H9 (cell line): ENCODE measurements around the gene LAYN. TPM values are rescaled to one million over a fixed set of nuclear protein-coding genes. Genes with fewer than 3 reads are reported as not detected.

Experiments used
- DNase-seq: peaks from one replicate; pipeline ENCODE4 v3.0.0-alpha.2; 2017
- H2AFZ ChIP-seq: one replicate; pipeline ENCODE4 v1.6.1; 2013; ENCODE audit warnings: mild to moderate bottlenecking, low read length, control low read depth, moderate library complexity
- H2AK5ac ChIP-seq: 2 replicates; pipeline ENCODE4 v1.6.1; 2013; ENCODE audit warnings: low read length, control low read depth, mixed read lengths; ENCODE audit not compliant: insufficient read length
- H2BK120ac ChIP-seq: one replicate; pipeline ENCODE4 v1.6.1; 2013; ENCODE audit warnings: low read depth, mild to moderate bottlenecking, low read length, control low read depth, inconsistent platforms; ENCODE audit not compliant: poor library complexity, severe bottlenecking
- H2BK12ac ChIP-seq: 2 replicates; pipeline ENCODE4 v1.6.1; 2013; ENCODE audit warnings: low read length, control low read depth, mixed read lengths, low read depth; ENCODE audit not compliant: insufficient read length
- H2BK15ac ChIP-seq: 2 replicates; pipeline ENCODE4 v1.6.1; 2013; ENCODE audit warnings: low read depth, low read length, control low read depth
- H2BK20ac ChIP-seq: one replicate; pipeline ENCODE4 v1.6.1; 2013; ENCODE audit warnings: low read depth, mild to moderate bottlenecking, low read length, control low read depth, inconsistent platforms; ENCODE audit not compliant: poor library complexity, severe bottlenecking
- H2BK5ac ChIP-seq: 2 replicates; pipeline ENCODE4 v1.6.1; 2013; ENCODE audit warnings: low read length, control low read depth, mixed read lengths; ENCODE audit not compliant: insufficient read length
- H3K14ac ChIP-seq: 2 replicates; pipeline ENCODE4 v1.6.1; 2013; ENCODE audit warnings: low read length, control low read depth; ENCODE audit not compliant: insufficient read depth
- H3K18ac ChIP-seq: 2 replicates; pipeline ENCODE4 v1.6.1; 2013; ENCODE audit warnings: low read depth, mild to moderate bottlenecking, mixed read lengths, low read length, control low read depth; ENCODE audit not compliant: insufficient read length
- H3K23ac ChIP-seq: 2 replicates; pipeline ENCODE4 v1.6.1; 2013; ENCODE audit warnings: low read length, control low read depth, mixed read lengths, low read depth; ENCODE audit not compliant: insufficient read length
- H3K23me2 ChIP-seq: 2 replicates; pipeline ENCODE4 v1.6.1; 2013; ENCODE audit warnings: low read depth, mild to moderate bottlenecking, mixed read lengths, low read length, control low read depth; ENCODE audit not compliant: insufficient read length, poor library complexity, severe bottlenecking
- H3K27ac ChIP-seq: 2 replicates; pipeline ENCODE4 v1.5.1; 2013; ENCODE audit warnings: low read length, control low read depth, mixed read lengths, low read depth; ENCODE audit not compliant: insufficient read length
- H3K27me3 ChIP-seq: 2 replicates; pipeline ENCODE4 v1.6.1; 2013; ENCODE audit warnings: low read length, control low read depth, inconsistent platforms; ENCODE audit not compliant: insufficient read depth
- H3K4ac ChIP-seq: 2 replicates; pipeline ENCODE4 v1.6.1; 2013; ENCODE audit warnings: low read depth, mild to moderate bottlenecking, control low read depth, inconsistent platforms, low read length, moderate library complexity
- H3K4me1 ChIP-seq: 2 replicates; pipeline ENCODE4 v1.6.1; 2013; ENCODE audit warnings: low read length, control low read depth, inconsistent platforms; ENCODE audit not compliant: insufficient read depth
- H3K4me2 ChIP-seq: 2 replicates; pipeline ENCODE4 v1.6.1; 2013; ENCODE audit warnings: low read length, control low read depth, mixed read lengths; ENCODE audit not compliant: insufficient read length, insufficient read depth
- H3K56ac ChIP-seq: 2 replicates; pipeline ENCODE4 v1.6.1; 2013; ENCODE audit warnings: low read depth, mild to moderate bottlenecking, mixed read lengths, low read length, control low read depth; ENCODE audit not compliant: insufficient read length
- H3K79me1 ChIP-seq: 2 replicates; pipeline ENCODE4 v1.6.1; 2013; ENCODE audit warnings: low read depth, mild to moderate bottlenecking, moderate library complexity, low read length, control low read depth, inconsistent platforms; ENCODE audit not compliant: insufficient read depth, poor library complexity, severe bottlenecking
- H3K79me2 ChIP-seq: 2 replicates; pipeline ENCODE4 v1.6.1; 2013; ENCODE audit warnings: low read length, control low read depth, inconsistent platforms; ENCODE audit not compliant: insufficient read depth
- H3K9ac ChIP-seq: 2 replicates; pipeline ENCODE4 v1.6.1; 2013; ENCODE audit warnings: low read length, control low read depth, mixed read lengths; ENCODE audit not compliant: insufficient read length; ENCODE audit errors: extremely low read depth
- H3K9me3 ChIP-seq: one replicate; pipeline ENCODE4 v1.6.1; 2013; ENCODE audit warnings: low read depth, low read length, inconsistent platforms; ENCODE audit not compliant: control insufficient read depth
- H3T11ph ChIP-seq: one replicate; pipeline ENCODE4 v1.6.1; 2013; ENCODE audit warnings: mild to moderate bottlenecking, low read length, control low read depth, inconsistent platforms
- H4K20me1 ChIP-seq: one replicate; pipeline ENCODE4 v1.6.1; 2013; ENCODE audit not compliant: control insufficient read depth, insufficient read length, insufficient read depth
- H4K5ac ChIP-seq: 2 replicates; pipeline ENCODE4 v1.6.1; 2013; ENCODE audit warnings: low read depth, mild to moderate bottlenecking, mixed read lengths, low read length, control low read depth; ENCODE audit not compliant: insufficient read length
- H4K8ac ChIP-seq: replicated peaks from 2 replicates; pipeline ENCODE4 v1.6.1; 2013; ENCODE audit warnings: low read length, control low read depth, mixed read lengths, low read depth; ENCODE audit not compliant: insufficient read length
- H4K91ac ChIP-seq: 2 replicates; pipeline ENCODE4 v1.6.1; 2013; ENCODE audit warnings: low read depth, mild to moderate bottlenecking, moderate library complexity, mixed read lengths, low read length, control low read depth; ENCODE audit not compliant: insufficient read length
- H3K27ac Mint-ChIP-seq, 3 experiments: 2 replicates in 2 of 3; 3 replicates in 1 of 3; pipeline ENCODE4 v1.8.0; 2020 to 2021; ENCODE audit warnings: mixed read lengths in 3 of 3, mild to moderate bottlenecking in 1 of 3, moderate library complexity in 1 of 3
- H3K27me3 Mint-ChIP-seq: 2 replicates; pipeline ENCODE4 v1.8.0; 2021; ENCODE audit warnings: low read depth, mild to moderate bottlenecking, moderate library complexity, mixed read lengths
- H3K36me3 Mint-ChIP-seq, 3 experiments: 2 replicates in 2 of 3; 3 replicates in 1 of 3; pipeline ENCODE4 v1.8.0; 2020 to 2021; ENCODE audit warnings: low read depth in 3 of 3, mixed read lengths in 3 of 3; ENCODE audit not compliant: insufficient read depth in 1 of 3
- H3K4me1 Mint-ChIP-seq, 2 experiments: 2 replicates each; pipeline ENCODE4 v1.8.0; 2020; ENCODE audit warnings: mixed read lengths in 2 of 2
- H3K4me3 Mint-ChIP-seq, 2 experiments: 2 replicates in 1 of 2; 3 replicates in 1 of 2; pipeline ENCODE4 v1.8.0; 2020 to 2021; ENCODE audit warnings: mild to moderate bottlenecking in 2 of 2, mixed read lengths in 2 of 2, moderate library complexity in 1 of 2
- H3K9me3 Mint-ChIP-seq, 2 experiments: 2 replicates in 1 of 2; 3 replicates in 1 of 2; pipeline ENCODE4 v1.8.0; 2020; ENCODE audit warnings: mild to moderate bottlenecking in 2 of 2, mixed read lengths in 2 of 2, moderate library complexity in 1 of 2
- WGBS: extraction: QIAGEN DNeasy Blood & Tissue Kit; methylation state at CpG from one replicate; pipeline ENCODE4 v1.1.7; 2013; ENCODE audit warnings: missing lambda C conversion rate, low lambda C conversion rate, mixed read lengths; ENCODE audit not compliant: insufficient read length; ENCODE audit errors: extremely low coverage; 5-methylcytosine and 5-hydroxymethylcytosine counted together
- total RNA-seq: library from RNA; stranded (reverse); gene quantifications from 2 replicates; pipeline ENCODE4 v1.2.1, GENCODE V29; 2021
- TF ChIP-seq, protein P1 (sequence below): fragments of 200-600 bp; sonication (generic); conservative IDR thresholded peaks from 3 replicates; pipeline ENCODE4 v1.8.0; 2021; ENCODE audit warnings: antibody characterized with exemption, mild to moderate bottlenecking

Gene LAYN
- total RNA-seq, 1 experiment from 2014 or later: 3.1 TPM

DNA sequence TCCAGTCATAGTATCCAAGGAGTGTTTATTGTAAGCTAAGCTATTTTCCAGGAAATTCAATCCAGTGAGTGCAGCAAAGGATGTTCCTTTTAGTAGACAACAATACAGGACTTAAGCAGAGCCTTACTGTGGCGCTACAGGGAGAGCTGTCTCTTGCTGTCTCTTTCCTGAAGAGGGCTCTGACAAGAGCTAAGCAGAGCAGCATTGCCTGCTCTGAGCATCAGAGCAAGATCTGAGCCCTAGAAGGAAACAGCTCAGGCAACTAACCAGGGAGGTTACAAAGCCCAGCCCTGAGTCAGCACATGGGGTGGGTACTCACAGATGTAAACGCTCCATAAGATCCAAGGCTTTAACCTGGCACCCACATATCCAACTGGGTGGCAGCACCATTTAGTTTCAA lies 8.0 kb downstream of the LAYN start:
- DNase-seq: no peak
- peaks cover 5% of the 10 kb centered on the region; the same call in 1 of the 2 replicates for H3K4me1 ChIP-seq
- no CpG with 5 or more reads among the region's 2 CpGs for WGBS
- Mint-ChIP-seq H3K9me3 (no peaks in the 10 kb centered on the region), H3K27me3 (peaks cover 19% of the 10 kb centered on the region), H3K4me3 (no peak overlapping the region), H3K4me1 (peaks cover 18 to 20% of the 10 kb centered on the region in 2 experiments), H3K36me3 (no peaks in the 10 kb centered on the region), H3K27ac (no peak overlapping the region)
- H3T11ph ChIP-seq: no peak overlapping the region
- H3K27ac ChIP-seq: no peak overlapping the region
- H3K23me2 ChIP-seq: no peaks in the 10 kb centered on the region
- no peak overlapping the region for H2BK20ac ChIP-seq
- H3K14ac ChIP-seq: no peak overlapping the region
- H3K9ac ChIP-seq: no peak overlapping the region
- no peak overlapping the region for H3K4ac ChIP-seq
- no peak overlapping the region for H3K56ac ChIP-seq
- no peak overlapping the region for H3K23ac ChIP-seq
- H2AK5ac ChIP-seq: no peak overlapping the region
- TF ChIP-seq, protein P1, sequence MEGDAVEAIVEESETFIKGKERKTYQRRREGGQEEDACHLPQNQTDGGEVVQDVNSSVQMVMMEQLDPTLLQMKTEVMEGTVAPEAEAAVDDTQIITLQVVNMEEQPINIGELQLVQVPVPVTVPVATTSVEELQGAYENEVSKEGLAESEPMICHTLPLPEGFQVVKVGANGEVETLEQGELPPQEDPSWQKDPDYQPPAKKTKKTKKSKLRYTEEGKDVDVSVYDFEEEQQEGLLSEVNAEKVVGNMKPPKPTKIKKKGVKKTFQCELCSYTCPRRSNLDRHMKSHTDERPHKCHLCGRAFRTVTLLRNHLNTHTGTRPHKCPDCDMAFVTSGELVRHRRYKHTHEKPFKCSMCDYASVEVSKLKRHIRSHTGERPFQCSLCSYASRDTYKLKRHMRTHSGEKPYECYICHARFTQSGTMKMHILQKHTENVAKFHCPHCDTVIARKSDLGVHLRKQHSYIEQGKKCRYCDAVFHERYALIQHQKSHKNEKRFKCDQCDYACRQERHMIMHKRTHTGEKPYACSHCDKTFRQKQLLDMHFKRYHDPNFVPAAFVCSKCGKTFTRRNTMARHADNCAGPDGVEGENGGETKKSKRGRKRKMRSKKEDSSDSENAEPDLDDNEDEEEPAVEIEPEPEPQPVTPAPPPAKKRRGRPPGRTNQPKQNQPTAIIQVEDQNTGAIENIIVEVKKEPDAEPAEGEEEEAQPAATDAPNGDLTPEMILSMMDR: no peak
- H3K27me3 ChIP-seq: no peaks in the 10 kb centered on the region
- H3K18ac ChIP-seq: no peak overlapping the region
- no peak overlapping the region for H3K4me2 ChIP-seq
- H4K20me1 ChIP-seq: no peaks in the 10 kb centered on the region
- H4K5ac ChIP-seq: no peak overlapping the region
- no peak overlapping the region for H2BK15ac ChIP-seq
- no peak overlapping the region for H4K8ac ChIP-seq
- H2BK120ac ChIP-seq: no peak overlapping the region
- no peak overlapping the region for H4K91ac ChIP-seq
- no peaks in the 10 kb centered on the region for H3K9me3 ChIP-seq
- no peaks in the 10 kb centered on the region for H3K79me1 ChIP-seq
- H2AFZ ChIP-seq: no peak overlapping the region
- H3K79me2 ChIP-seq: no peaks in the 10 kb centered on the region
- no peak overlapping the region for H2BK5ac ChIP-seq
- no peak overlapping the region for H2BK12ac ChIP-seq
